Subcutaneous adipose tissue (tissue), 4 donors: ENCODE results near the gene KRT8. TPM values are rescaled to one million over a fixed set of nuclear protein-coding genes. Genes with fewer than 3 reads are reported as not detected.

ENCODE experiments used
- CTCF ChIP-seq: fragments of 450-650 bp; IDR thresholded peaks from one replicate; pipeline ENCODE4 v1.5.1; 2016; ENCODE audit warnings: low read depth, mild to moderate bottlenecking, control low read depth, antibody characterized with exemption, moderate library complexity
- total RNA-seq, 4 donors: library from RNA; depleted of rRNA; stranded (reverse); fragments of >200 nt; gene quantifications; one replicate each; pipeline ENCODE4 v1.1.0, GENCODE V29; 2016

Gene KRT8
- total RNA-seq, 4 donors from 2014 or later = 5.5 to 11.7 (median 8.7) TPM

GRCh38 chr12:52860102-52860823 is 44.6 kb downstream of the KRT8 start:
- TF ChIP-seq CTCF = no peak

- no peak for TF ChIP-seq CTCF
Observed at GRCh38 chr12:52857500-52857899, 47.4 kb downstream of the KRT8 start.

- TF ChIP-seq CTCF = no peak
Observed at GRCh38 chr12:52856787-52857186, 48.1 kb downstream of the KRT8 start.

- TF ChIP-seq CTCF = no peak
Observed at GRCh38 chr12:52851787-52852186, 53.1 kb downstream of the KRT8 start.

- no peak for TF ChIP-seq CTCF
Observed at GRCh38 chr12:52850681-52851080, 54.2 kb downstream of the KRT8 start.

GRCh38 chr12:52849511-52849910 is 55.4 kb downstream of the KRT8 start:
- no peak for TF ChIP-seq CTCF

- no peak for TF ChIP-seq CTCF
Observed at GRCh38 chr12:52848661-52849255, 56.1 kb downstream of the KRT8 start, which contains the start of gene KRT78. Gene KRT78, minus strand, starts transcription at chr12:52848994. Its CDS starts 64 bp downstream, at chr12:52848930.
